Fibroblast of upper back skin (primary cell): ENCODE data around the gene GTF2H4.
"Not testable (repeated sequence)": the region's sequence is repeated elsewhere in the genome, so short reads cannot be mapped to it uniquely, and the experiment has no call there.

Experiments
- DNase-seq: peaks from one replicate; pipeline ENCODE4 v3.0.0-alpha.2; 2013

Gene GTF2H4

DNA sequence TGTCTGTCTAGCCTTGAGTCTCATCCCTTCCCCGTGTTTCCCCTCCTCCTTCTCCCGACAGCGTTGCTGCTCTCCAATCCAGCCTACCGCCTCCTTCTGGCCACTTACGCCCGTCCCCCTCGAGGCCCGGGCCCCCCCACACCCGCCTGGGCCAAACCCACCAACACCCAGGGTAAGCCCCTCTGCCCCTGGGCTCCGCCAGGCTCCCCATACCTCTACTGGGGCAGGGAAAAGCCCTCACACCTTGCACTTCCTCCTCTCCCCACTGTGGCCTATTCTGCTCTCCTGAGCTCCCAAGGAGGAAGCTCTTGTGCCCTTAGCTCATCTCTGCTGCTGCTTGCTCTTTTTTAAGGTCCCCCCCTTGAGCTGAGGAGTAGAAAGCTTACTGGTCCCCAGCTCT, 12.7 kb upstream of the GTF2H4 start:
- DNase-seq: no peak

DNA sequence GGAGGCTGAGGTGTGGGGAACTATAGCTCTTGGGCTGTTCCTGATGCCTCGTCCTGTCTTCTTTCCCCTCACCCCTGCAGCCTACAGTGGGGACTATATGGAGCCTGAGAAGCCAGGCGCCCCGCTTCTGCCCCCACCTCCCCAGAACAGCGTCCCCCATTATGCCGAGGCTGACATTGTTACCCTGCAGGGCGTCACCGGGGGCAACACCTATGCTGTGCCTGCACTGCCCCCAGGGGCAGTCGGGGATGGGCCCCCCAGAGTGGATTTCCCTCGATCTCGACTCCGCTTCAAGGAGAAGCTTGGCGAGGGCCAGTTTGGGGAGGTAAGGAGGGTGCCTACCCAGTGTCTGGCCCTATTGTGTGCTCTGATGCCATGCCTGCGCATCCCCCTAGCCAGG, 11.5 kb upstream of the GTF2H4 start:
- no peak for DNase-seq

GRCh38 chr6:30897882-30898281, 10.1 kb upstream of the GTF2H4 start:
- DNase-seq: no peak

GRCh38 chr6:30898750-30899360, 9.2 kb upstream of the GTF2H4 start:
- DNase-seq: no peak

GRCh38 chr6:30900863-30901417, 7.1 kb upstream of the GTF2H4 start:
- no peak for DNase-seq

GRCh38 chr6:30901436-30901835, 6.6 kb upstream of the GTF2H4 start:
- no peak for DNase-seq

GRCh38 chr6:30902196-30902595, 5.8 kb upstream of the GTF2H4 start:
- DNase-seq: not testable (repeated sequence)

DNA sequence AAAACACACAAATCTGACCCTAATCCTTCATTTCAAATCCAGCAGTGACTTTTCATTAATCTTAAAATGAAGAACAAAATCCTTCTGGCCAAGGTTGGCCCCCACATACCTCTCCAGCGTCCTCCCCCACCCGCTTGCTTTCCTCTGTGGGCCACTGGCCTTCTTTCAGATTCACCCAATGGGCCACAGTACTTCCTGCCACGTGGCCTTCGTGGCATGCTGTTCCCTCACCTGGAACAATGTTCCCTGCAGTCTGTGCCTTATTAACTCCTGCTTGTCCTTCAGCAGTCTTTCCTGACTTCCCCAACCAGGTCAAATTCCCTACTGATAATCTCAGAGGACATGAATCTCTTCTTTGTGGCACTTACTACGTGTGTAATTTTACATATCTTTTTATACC, 5.3 kb upstream of the GTF2H4 start:
- no peak for DNase-seq

- DNase-seq: no peak
These were observed 4.8 kb upstream of the GTF2H4 start for GRCh38 chr6:30903236-30903635.

GRCh38 chr6:30907290-30907757, 683 bp upstream of the GTF2H4 start:
- not testable (repeated sequence) for DNase-seq

DNA sequence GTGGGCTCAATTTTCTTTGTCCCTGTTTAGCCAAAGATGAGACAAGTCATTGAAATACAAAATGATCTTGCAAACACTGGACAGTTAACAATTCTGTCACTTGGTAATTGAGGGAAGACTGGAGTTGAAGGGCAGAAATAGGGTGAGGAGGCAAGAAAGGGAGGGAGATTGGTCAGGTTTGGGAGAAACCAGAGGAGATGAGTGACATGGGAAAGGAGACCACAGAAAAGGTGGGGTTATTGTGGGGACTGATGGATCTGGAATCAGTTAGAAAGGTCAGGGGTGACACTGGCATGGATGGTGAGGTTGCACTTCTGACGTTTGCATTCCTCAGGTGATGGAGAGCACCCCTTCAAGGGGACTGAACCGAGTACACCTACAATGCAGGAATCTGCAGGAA, 693 bp downstream of the GTF2H4 start:
- DNase-seq: no peak

GRCh38 chr6:30910473-30910872, 2.5 kb downstream of the GTF2H4 start:
- not testable (repeated sequence) for DNase-seq

GRCh38 chr6:30912746-30913520, 4.9 kb downstream of the GTF2H4 start:
- DNase-seq: no peak

GRCh38 chr6:30913721-30914075, 5.7 kb downstream of the GTF2H4 start:
- no peak for DNase-seq

DNA sequence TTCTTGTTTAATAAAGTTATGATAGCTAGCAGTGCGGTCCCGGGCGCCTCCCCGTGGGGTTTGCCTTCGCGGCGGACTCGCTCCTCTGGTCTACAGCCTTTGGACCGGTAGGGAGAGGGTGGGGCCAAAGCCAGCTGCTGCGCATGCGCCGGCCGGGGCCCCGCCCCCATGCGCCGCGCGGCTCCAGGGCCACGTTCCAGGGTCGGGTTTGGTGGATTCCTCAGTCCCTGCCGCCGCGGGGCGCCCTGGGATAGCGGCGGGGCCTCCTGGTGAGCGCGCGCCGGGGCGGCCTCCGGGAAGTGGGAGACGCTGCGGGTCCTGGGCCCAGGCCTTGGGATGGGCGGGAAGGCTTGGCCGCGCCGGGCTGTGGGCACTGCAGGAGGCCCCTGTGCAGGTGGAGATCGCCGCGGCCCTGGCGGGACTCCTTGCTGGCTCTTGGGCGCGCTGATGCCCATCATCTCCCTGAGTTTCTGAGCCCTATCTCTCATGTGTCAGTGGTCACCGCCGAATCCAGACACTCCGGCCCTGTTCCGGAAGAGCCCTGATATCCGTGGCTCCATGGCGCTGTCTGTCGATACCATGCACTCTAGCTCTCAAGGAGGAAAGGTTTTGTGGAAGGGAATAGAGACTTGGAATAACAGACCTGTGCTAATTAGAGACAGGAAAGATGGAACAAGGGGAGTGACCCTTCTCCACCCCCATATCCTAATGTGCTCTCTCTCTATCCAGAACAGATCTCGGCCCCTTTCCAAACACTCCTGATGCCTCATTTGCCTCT, 6.3 kb downstream of the GTF2H4 start, which contains the start of gene VARS2:
Gene VARS2 (plus strand): TSS at position 163 of the 778 bp plus-strand sequence. CDS start 599 bp downstream, at position 762.
- DNase-seq: peak; percentile 92

DNA sequence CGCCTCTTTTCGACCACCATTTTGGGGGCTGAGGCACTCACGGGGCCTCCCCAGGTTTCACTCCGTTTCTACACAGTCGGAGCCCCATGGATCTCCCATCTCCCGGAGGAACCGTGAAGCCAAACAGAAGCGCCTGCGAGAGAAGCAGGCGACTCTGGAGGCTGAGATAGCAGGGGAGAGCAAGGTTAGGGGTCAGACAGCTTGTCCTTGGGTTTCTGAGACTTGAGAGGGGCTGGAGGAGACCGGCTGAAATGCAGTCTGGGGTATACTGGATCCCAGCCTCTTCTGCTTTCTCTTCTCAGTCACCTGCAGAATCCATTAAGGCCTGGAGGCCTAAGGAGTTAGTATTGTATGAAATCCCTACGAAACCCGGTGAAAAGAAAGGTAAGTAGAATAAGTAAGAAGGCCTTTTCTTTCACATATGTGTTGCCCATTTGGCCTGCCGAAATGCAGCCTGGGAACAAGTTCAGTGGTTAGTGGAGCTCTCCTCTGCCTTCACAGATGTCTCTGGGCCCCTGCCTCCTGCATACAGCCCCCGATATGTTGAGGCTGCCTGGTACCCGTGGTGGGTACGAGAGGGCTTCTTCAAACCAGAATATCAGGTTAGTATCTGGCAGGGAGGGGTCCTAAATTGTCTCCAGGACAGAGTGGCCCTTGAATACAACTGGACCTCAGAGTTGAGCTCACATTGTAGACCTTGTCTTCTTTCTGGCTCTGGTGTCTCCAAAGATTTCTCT, 7.0 kb downstream of the GTF2H4 start:
- no peak for DNase-seq

DNA sequence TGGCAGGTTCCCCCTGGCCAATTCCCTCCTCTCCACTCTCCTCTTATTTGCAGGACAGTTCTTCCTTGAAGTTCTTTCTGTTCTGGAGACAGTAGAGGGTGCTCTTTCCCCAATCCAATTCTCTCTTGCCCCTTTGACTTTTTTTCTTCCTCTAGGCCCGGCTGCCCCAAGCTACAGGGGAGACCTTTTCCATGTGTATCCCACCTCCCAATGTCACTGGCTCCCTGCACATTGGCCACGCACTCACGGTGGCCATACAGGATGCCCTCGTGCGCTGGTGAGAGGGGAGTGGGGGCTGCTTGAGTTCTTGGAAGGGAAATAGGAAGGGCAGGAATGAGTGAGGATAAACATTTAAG, 7.6 kb downstream of the GTF2H4 start:
- peak; percentile 74 for DNase-seq

GRCh38 chr6:30917041-30917440, 9.0 kb downstream of the GTF2H4 start:
- DNase-seq: no peak

- no peak for DNase-seq
These were observed 9.5 kb downstream of the GTF2H4 start for GRCh38 chr6:30917487-30917886.

GRCh38 chr6:30918670-30919069, 10.7 kb downstream of the GTF2H4 start:
- no peak for DNase-seq

GRCh38 chr6:30922447-30922852, 14.4 kb downstream of the GTF2H4 start:
- DNase-seq: no peak

- DNase-seq: not testable (repeated sequence)
These were observed 16.1 kb downstream of the GTF2H4 start for GRCh38 chr6:30924040-30924627.
